ENCODE data around the gene LPIN1.
A peak's percentile ranks its signal among the peaks of the same experiment; 100 is the strongest.
"Not testable (repeated sequence)": the region's sequence is repeated elsewhere in the genome, so short reads cannot be mapped to it uniquely, and the experiment has no call there.

The LPIN1 gene

DNA sequence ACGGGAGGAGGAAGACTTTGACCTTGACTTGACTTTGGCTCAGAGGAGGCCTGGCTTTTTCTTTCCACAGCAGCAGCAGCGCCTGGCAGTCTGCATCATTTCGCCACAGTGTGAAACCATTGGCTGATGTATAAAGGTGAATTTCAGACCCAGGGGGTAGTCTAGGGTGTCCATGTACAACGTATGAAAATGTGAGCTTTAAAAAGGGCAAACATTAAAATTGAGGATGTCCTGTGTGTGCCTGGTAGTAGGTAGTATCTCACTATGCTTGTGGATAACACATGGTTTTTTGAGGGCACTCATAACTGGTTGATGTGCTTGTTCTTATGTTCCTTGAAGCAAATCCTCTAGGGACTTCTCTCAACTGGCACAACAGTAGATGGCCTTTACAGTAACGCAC lies 86.1 kb downstream of the LPIN1 start:
- DNase-seq (ENCODE audit: low read depth in 2 of 2): no peak

DNA sequence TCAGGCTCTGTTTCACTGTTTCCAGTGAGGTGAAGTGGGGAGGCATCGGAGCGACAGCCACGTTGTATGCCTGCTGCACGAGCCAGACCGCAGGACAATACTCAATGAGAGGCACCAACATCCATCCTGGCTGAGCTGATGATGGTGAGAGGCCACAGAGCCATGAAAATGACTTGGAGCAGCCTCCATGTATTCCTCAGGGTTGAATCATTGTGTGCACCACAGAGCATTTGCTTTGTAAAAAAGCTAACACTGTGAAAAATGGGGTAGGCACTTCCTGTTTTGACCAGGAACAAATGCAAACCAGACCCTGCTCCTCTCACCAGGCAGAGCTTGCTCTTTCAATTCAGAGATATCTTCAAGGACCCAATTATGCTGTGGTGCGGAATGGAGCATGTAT lies 87.2 kb downstream of the LPIN1 start:
- no peak for DNase-seq (ENCODE audit: low read depth in 2 of 2)

DNA sequence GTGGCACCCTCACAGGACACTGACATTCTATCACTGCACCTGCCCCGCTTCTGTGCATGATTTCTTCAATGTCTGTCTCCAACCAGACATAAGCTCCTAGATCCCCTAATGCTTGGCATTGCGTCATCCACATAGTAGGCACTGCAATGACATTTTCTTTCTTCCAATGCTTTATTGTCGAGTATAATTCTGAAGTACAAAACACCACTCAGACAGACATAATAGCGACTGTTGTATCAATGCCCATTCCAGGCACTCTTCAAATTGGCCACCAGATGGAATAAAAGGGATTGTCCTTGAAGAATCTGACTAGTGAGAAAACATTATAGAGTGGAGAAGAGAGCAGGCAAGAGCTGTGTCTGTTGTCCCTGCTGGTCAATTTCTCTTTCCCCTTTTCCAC lies 89.0 kb downstream of the LPIN1 start:
- DNase-seq (ENCODE audit: low read depth in 2 of 2): no peak

DNA sequence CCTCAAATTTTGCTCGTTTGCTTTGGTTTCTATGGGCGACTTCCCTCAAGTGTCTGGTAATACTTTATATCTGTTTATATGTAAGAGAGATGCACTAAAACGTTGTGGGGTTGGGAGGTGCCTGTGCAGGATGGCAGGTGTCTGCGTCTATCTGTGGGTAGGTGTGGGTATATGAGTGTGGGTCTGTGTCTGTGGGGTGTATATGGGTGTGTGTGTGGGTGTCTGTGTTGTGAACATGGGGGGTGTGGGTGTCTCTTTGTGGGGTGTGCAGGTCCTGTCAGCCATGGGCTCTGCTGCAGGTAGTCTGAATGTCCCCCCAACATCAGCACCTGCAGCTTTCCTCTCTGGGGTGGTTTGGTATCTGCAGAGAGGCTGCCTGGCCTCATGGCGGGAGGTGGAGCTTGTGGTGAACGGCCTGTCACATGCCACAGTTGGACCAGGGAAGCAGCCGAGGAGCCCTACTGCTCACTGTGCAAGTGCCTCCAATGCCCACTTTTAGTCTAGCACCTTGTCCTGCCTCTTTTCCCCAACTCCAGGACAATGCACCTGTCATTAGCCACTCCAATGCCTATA lies 90.3 kb downstream of the LPIN1 start:
- no peak for DNase-seq (ENCODE audit: low read depth in 2 of 2)

DNA sequence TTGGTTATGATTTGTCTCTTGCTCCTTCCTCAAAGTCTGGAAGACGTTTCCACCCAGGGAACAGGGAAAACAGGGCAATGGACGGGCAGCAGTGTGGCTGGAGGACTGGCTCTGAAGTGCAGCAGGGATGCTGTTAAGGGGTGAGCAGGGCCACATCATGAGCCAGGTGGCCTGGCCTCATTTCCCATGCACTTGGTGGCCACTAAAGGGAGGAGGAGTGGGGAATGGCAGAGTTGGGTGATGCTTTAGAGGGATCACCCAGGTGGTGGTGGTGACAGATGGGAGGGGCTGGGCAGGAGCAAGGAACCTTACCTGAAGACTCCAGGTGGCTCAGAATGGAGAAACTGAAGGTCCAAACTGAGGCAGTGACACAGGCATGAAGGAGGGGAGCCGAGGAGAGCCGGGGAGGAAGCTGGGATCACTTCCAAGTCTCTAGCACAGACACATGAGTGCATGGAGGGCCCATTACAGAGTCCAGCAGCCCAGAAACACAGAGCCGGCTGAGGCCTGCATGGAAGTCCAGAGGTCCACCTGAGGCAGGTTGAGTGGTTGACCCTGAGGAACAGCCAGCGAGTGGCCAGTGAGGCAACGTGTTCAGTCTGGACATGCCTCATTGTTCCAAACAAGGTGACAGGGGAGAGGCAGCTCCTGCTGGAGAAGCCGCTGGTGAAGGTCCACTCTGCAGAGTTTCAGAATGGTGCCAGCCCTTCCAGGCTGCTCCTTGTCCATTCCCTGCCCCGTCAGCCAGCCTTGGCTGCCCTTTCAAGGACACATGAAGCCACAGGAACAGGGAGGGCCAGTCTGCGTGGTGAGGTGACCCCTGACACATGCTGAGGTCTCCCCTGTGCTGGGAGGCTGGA lies 91.7 kb downstream of the LPIN1 start:
- DNase-seq (ENCODE audit: low read depth in 2 of 2): no peak

DNA sequence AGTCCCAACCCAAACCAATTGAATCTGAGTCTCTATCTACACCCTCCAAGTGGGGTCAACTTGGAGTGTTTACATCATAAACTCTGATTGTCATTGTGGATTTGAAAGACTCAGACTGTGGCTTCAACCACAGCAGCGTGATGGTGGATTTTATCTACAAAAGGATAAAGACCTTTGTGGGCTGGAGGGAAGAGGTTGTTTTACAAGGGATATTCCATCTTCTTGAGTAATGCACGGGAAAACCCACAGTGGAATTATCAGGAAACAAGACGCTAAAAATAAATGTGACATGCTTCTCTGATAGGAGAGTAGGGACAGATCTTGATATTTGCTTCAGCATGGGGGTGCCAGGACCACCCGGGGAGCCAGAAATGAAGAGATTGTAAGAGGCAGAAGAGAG lies 93.5 kb downstream of the LPIN1 start:
- no peak for DNase-seq (ENCODE audit: low read depth in 2 of 2)

DNA sequence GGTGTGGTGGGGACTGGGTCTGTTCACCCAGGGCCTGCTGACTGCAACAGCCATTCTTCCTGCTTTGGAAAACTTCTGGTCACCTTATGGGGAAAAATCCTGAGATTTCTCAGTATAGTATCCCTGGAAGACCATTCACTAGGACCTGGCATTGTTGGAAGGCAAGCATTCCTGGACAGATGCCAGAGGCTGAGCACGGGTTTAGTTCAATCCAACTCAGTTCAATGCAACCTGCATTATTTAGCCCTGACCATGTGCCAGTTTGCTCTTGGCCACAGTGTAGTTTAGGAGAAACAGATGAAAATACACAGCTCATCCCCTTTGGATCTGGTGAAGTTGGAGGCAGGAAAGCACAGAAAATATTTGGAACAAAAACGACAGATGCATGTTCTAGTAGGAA lies 95.9 kb downstream of the LPIN1 start:
- no peak for DNase-seq (ENCODE audit: low read depth in 2 of 2)

DNA sequence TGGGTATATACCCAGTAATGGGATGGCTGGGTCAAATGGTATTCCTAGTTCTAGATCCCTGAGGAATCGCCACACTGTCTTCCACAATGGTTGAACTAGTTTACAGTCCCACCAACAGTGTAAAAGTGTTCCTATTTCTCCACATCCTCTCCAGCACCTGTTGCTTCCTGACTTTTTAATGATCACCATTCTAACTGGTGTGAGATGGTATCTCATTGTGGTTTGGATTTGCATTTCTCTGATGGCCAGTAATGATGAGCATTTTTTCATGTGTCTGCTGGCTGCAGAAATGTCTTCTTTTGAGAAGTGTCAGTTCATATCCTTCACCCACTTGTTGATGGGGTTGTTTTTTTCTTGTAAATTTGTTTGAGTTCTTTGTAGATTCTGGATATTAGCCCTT lies 98.4 kb downstream of the LPIN1 start:
- DNase-seq (ENCODE audit: low read depth in 2 of 2): not testable (repeated sequence)

DNA sequence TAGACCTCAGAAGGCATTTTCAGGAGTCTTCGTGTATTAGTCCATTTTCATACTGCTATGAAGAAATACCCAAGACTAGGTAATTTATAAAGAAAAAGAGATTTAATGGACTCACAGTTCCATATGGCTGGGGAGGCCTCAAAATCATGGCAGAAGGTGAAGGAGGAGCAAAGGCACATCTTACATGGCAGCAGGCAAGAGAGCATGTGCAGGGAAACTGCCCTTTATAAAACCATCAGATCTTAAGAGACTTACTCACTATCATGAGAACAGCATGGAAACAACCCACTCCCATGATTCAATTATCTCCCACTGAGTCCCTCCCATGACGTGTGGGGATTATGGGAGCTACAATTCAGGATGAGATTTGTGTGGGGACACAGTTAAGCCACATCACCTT lies 101.5 kb downstream of the LPIN1 start:
- not testable (repeated sequence) for DNase-seq (ENCODE audit: low read depth in 2 of 2)

DNA sequence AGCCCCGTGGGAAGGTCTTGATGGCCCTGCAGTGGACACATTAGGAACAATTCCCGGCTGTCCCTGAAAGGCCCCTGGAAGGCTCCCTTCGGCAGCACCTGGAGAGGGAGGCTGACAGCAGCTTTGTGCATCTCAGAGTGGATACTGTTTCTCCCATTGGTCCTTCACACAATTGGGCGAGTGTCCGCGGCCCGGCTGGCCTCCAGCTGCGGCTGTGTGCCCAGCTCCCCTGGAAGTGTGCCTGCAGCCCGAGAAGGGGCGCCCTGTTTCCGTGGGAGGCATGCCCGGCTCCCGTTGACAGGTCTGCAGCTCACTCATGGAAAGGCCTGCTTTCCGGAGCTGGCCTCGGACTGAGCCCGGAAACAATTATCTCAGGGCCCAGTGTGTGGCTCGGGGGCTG lies 103.7 kb downstream of the LPIN1 start:
- no peak for DNase-seq (ENCODE audit: low read depth in 2 of 2)

DNA sequence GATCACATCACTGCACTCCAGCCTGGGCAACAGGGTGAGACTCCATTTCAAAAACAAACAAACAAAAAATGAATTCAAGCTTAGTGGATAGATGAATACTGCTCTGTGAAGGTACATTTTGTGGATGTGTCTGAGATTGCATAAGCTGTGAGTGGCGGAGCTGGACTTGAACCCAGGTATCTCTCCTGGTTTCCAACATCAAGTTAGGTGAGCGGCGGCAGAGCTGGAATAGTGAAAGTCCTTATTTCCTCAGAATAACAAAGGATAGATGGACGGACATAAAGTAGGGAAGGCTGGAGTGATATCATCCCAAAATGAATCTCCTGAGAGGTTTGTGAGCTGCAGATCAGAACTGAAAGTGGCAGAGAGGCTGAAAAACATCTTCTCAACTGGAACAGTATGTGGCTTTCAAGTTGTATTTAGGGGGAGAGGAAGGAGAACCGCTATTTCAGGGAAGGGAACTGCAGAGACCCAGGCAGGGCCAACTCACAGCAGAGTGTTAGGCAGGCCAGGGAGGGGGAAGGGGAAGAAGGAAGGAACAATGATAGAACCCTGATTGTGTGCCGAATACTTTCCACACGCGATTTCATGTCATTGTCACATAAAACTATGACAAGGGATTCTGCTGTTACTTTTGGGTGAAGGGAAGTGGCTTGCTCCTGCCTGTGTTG lies 106.2 kb downstream of the LPIN1 start:
- no peak for DNase-seq (ENCODE audit: low read depth in 2 of 2)

DNA sequence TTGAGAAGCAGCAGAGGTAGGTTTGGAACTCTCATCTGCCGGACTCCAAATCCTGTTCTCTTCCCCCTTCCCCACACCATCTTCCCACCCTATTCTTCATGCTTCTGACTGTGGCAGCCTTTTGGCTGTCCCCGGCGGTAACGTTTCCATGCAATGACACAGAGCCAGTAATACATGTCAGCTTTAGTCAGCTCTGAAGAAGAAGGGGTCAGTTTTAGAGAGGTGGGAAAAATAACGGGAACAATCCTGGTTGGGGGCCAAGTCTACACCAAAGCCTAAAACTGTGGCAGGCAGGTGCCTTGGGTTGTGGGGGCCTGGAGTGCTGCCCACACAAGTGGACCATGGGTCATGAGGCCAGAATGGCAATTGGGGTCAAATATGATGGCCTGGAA lies 106.8 kb downstream of the LPIN1 start:
- no peak for DNase-seq (ENCODE audit: low read depth in 2 of 2)

DNA sequence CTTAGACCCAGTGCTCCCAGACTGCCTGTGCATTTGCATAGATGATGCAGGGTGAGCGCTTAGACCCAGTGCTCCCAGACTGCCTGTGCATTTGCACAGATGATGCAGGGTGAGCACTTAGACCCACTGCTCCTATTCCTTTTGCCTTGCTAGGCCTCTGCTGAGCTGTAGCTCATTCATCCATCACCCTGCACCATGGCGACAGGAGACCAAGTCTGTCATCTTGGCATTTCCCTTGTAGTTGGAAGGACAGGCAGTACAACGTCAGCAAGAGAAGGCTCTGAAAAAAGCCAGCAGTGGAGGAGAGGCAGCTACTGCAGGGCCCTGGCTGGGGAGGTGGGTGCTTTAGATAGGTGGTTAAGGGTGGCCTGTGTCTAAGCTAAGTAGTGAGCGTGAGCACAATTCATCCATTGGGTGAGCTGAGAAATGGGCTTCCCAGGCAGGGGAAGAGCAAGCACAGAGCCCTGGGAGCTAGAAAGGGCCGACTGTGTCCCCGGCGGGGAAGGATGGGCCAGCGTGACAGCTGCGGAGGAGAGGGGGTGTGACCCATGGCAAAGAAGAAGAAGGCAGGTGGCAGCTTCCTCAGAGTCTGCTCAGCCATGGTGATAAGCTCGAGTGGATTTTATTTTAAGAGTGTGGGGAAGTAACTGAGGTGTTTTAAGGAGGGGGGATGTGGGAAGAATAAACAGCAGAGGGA lies 108.8 kb downstream of the LPIN1 start:
- no peak for DNase-seq (ENCODE audit: low read depth in 2 of 2)

DNA sequence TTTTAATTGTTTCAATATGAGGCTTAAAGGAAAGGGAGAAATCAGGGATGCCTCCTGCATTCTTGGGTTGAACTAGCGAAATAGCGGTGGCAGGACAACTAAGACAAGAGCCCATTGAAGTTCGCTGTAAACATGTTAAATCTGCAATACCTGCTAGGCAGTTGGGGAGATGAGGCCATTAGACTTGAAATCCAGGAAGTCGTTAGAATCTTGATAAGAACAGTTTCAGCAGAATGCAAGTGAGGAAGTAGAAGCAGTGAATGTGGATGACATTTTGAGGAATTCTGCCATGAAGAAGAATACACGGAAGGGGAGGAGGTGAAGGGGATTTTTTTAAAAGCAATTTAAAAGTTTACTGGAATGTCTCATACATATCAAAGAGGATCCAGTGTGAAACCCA lies 109.7 kb downstream of the LPIN1 start:
- DNase-seq (ENCODE audit: low read depth in 2 of 2): no peak

DNA sequence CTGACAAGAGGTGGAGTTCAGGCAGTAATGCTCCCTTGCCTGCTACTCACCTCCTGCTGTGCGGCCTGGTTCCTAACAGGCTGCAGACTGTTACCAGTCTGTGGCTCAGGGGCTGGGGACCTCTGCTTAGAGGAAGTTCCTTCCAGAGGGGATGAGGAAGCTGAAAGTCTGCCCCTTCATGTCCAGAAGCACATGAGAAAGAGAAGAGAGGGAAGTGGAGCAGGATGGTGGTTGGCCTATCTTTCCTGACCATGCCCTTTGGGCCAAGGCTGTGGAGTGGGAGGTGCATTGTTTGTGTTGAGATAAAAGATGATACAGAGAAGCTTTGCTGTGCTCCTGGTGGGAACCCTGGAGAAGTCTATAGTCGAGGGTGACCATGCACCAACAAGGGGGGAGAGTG lies 112.5 kb downstream of the LPIN1 start:
- DNase-seq (ENCODE audit: low read depth in 2 of 2): no peak

DNA sequence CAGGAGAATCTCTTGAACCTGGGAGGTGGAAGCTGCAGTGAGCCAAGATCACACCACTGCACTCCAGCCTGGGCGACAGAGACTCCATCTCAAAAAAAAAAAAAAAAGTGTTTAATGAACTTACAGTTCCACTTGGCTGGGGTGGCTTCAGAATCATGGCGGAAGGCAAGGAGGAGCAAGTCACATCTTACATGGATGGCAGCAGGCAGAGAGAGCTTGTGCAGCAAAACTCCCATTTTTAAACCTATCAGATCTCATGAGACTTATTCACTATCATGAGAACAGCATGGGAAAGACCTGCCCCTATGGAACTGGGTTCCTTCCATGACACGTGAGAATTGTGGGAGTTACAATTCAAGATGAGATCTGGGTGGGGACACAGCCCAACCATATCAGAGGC lies 113.5 kb downstream of the LPIN1 start:
- not testable (repeated sequence) for DNase-seq (ENCODE audit: low read depth in 2 of 2)

DNA sequence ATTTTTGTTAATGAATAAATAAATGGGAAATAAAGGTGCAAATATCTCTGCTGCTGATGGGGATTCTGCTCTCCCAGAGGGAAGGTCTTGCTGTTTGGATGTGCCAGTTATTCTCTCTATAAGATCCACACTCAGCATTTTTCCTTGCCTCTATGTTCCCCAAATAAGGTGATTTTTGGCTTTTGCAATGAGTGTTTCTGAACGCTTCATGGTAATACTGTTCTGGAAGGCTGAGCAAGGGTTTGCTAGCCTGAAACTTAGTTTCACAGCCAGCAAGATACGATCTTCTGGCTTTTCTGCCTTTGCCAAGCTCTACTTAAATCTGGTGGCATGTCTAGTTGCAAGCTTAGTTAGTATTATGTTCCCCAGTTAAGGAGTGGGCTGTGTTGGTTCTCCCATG lies 114.6 kb downstream of the LPIN1 start:
- DNase-seq (ENCODE audit: low read depth in 2 of 2): no peak

DNA sequence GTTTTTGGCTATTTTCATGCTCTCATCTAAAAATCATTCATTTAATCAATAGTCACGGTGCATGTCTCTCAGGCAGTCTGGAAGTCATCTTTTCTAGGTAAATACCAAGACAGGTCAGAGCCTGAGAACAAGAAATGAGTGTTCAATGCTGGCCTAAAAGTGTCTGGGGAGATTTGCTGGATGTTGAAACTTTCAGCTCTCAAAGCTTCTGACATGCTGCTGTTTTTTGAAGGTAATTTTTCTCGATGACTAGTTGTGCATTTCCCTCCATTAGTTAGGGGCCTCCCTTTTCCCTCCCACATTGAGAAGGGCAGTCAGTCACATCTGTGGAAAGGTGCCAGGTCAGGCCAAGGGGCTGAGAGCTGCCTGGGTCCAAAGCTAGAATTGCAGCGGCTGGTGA lies 115.6 kb downstream of the LPIN1 start:
- DNase-seq (ENCODE audit: low read depth in 2 of 2): no peak

DNA sequence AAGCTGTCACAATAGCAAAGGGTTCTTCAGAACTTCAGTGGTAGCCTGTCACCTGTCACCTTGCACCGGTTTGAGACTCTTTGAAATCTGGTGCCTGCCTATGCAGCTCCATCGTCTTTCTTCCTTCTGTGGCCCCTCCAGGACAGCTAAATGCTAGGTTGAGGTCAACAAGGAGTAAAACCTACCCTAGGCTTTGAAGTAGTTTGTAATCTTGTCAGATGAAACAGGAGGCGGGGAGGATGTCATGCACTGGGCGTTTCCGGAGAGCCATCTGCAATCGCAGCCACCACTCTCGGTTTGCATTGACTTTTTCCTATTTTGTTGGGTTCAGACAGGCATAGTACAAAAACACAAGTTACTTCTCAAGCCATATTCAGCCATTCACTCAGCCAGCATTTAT lies 116.7 kb downstream of the LPIN1 start:
- DNase-seq (ENCODE audit: low read depth in 2 of 2): no peak

DNA sequence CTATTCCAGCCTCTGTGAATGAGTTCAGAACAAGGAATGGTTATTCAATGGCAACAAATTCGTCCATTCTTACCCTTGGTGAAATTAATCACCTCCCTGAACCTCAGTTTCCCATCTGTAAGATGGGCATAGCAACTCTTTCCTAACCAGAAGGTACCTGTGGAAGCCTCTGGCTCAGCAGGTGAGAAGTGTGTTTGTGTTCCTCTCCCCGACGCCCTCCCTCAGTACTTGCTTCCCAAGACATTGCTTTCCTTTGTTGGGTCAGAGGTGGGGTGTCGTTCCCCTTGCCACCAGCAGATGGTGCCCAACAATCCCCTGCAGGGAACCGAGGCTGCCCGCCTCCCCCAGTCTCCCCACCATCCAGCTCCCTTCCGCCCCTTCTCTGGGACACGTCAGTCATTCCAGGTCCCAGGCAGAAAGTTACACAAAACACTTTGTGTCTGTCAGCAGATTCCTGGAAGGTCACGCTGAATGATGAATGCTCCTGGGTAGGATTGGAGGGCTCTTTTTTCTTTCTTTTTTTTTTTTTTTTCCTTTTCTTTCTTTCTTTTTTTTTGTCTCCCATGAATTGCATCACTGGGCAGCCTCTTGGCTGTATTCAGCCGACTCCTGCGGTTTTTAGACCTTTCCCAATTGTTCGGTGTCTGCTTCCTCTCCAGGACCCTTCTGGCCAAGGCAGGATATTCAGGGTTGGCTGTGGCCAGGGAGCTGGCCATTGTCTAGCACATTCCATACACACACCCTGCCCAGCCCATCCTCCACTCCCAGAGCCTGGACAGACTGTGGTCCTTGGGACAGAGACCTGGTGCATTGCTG lies 117.3 kb downstream of the LPIN1 start:
- DNase-seq (ENCODE audit: low read depth in 2 of 2): peak; percentile 42

DNA sequence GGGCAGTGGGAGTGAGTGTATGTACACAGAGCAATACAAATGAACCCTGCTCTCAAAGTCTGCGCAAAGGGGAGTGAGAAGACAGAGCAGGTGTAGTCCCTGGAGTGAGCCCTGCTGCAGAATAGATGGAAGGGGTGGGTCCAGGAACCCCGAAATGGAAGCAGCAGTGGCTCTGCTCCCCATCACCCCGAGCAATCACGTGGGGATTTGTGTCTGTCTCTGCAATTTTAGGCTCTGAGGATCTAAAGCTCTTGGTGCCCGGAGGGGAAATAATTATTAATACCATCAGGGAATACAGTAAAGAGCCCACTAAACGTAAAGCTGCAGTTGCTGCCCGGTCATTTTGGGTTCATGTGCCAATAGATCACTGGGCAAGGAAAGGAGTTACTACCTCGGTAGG lies 118.3 kb downstream of the LPIN1 start:
- DNase-seq (ENCODE audit: low read depth in 2 of 2): no peak

DNA sequence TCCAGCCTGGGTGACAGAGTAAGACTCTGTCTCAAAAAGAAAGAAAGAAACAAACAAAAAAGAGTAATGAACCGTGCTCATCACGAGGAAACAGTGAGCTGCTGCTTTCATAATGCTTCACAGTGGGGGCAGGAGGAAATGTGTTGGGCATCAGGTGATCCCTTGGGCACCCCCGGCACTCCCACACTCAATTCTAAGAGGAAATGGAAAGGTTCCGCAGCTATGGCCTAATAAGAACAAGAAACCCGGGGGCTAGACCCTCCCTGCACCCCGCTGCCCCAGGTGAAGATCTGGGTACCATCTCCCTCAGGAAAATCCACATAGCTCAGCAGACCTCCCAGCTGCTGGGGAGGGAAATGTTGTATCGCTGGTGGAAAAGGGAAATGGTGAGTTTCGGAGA lies 118.9 kb downstream of the LPIN1 start:
- no peak for DNase-seq (ENCODE audit: low read depth in 2 of 2)

Data from stimulated activated CD8-positive, alpha-beta memory T cell treated with anti-CD3 and anti-CD28 coated beads, Interleukin-15, amount 100 ng/mL, for 48 hours (primary cell).